Spinal cord (tissue), 10 donors: ENCODE results near the gene CCT2. TPM values are rescaled to one million over a fixed set of nuclear protein-coding genes. Genes with fewer than 3 reads are reported as not detected.

Experiments used
- DNase-seq, 6 donors: peaks; one replicate each; pipeline versions ENCODE4 v3.0.0 to v3.0.0-alpha.2; 2013 to 2015; ENCODE audit warnings: low spot score in 6 of 6, low read depth in 4 of 6
- H3K27ac ChIP-seq: one replicate; pipeline ENCODE4 v1.5.1; 2013; ENCODE audit warnings: low read depth, low read length, control low read depth
- H3K27me3 ChIP-seq: one replicate; pipeline ENCODE4 v1.6.1; 2013; ENCODE audit warnings: low read length; ENCODE audit not compliant: control insufficient read depth, insufficient read depth
- H3K36me3 ChIP-seq: one replicate; pipeline ENCODE4 v1.6.1; 2013; ENCODE audit warnings: low read length; ENCODE audit not compliant: control insufficient read depth, insufficient read depth
- H3K4me1 ChIP-seq: one replicate; pipeline ENCODE4 v1.6.1; 2013; ENCODE audit warnings: low read length; ENCODE audit not compliant: control insufficient read depth, insufficient read depth
- H3K4me3 ChIP-seq: one replicate; pipeline ENCODE4 v1.5.1; 2013; ENCODE audit warnings: low read depth, low read length, control low read depth
- H3K9me3 ChIP-seq: one replicate; pipeline ENCODE4 v1.6.1; 2013; ENCODE audit warnings: low read length; ENCODE audit not compliant: control insufficient read depth, insufficient read depth
- WGBS: methylation state at CpG from one replicate; pipeline ENCODE4 v1.1.5; 2013; ENCODE audit warnings: missing lambda C conversion rate; ENCODE audit not compliant: insufficient coverage; 5-methylcytosine and 5-hydroxymethylcytosine counted together
- polyA plus RNA-seq, 2 donors: library from polyadenylated mRNA; unstranded; fragments of 120-200 nt; gene quantifications; one replicate each; pipeline ENCODE4 v1.2.1, GENCODE V29; 2013; ENCODE audit not compliant: insufficient read length in 2 of 2
- total RNA-seq, 2 donors: library from RNA; depleted of rRNA in 1 of 2; stranded (reverse); fragments of 120-200 nt in 1 of 2; fragments of >200 nt in 1 of 2; gene quantifications; one replicate each; pipeline versions ENCODE4 v1.2.3 to v1.2.4, GENCODE V29; 2013 to 2014
- donor health status: healthy.

CCT2 gene
- total and polyA plus RNA-seq, 4 donors, result 207 to 220 (median 208) TPM

- H3K36me3 ChIP-seq, result peaks cover 2% of the 10 kb centered on the region
- H3K4me1 ChIP-seq, result no peaks in the 10 kb centered on the region
- no peak for DNase-seq
- no CpG with 5 or more reads among the region's 6 CpGs for WGBS
- H3K9me3 ChIP-seq, result no peaks in the 10 kb centered on the region
- no peak overlapping the region for H3K4me3 ChIP-seq
- H3K27ac ChIP-seq, result no peak overlapping the region
- H3K27me3 ChIP-seq, result no peaks in the 10 kb centered on the region
Measured at GRCh38 chr12:69555461-69555860, 29.8 kb upstream of the CCT2 start.

- H3K4me1 ChIP-seq, result no peaks in the 10 kb centered on the region
- H3K27me3 ChIP-seq, result no peaks in the 10 kb centered on the region
- H3K9me3 ChIP-seq, result no peaks in the 10 kb centered on the region
- no peak overlapping the region for H3K27ac ChIP-seq
- H3K4me3 ChIP-seq, result no peak overlapping the region
- H3K36me3 ChIP-seq, result peaks cover 2% of the 10 kb centered on the region
- WGBS, result 74% methylated on average over 5 of the region's 9 CpGs
- DNase-seq, result no peak
Measured at GRCh38 chr12:69556383-69556782, 28.9 kb upstream of the CCT2 start.

GRCh38 chr12:69563166-69563762 lies 22.0 kb upstream of the CCT2 start:
- Histone ChIP-seq H3K4me3 (no peak overlapping the region), H3K27me3 (no peaks in the 10 kb centered on the region), H3K9me3 (no peaks in the 10 kb centered on the region), H3K27ac (no peak overlapping the region), H3K36me3 (peaks cover under 1% of the 10 kb centered on the region), H3K4me1 (no peaks in the 10 kb centered on the region)
- no peak for DNase-seq
- 92% methylated on average over 1 of the region's 2 CpGs for WGBS

- no peaks in the 10 kb centered on the region for H3K4me1 ChIP-seq
- WGBS, result 71% methylated on average over 2 of the region's 3 CpGs
- no peak overlapping the region for H3K27ac ChIP-seq
- no peak overlapping the region for H3K4me3 ChIP-seq
- H3K27me3 ChIP-seq, result no peaks in the 10 kb centered on the region
- no peak for DNase-seq
- peaks cover 7% of the 10 kb centered on the region for H3K36me3 ChIP-seq
- no peaks in the 10 kb centered on the region for H3K9me3 ChIP-seq
Measured at GRCh38 chr12:69566603-69567002, 18.7 kb upstream of the CCT2 start.

- no peak for DNase-seq
- peaks cover 8% of the 10 kb centered on the region for H3K36me3 ChIP-seq
- H3K9me3 ChIP-seq, result no peaks in the 10 kb centered on the region
- no peaks in the 10 kb centered on the region for H3K4me1 ChIP-seq
- H3K27ac ChIP-seq, result no peak overlapping the region
- no peaks in the 10 kb centered on the region for H3K27me3 ChIP-seq
- no peak overlapping the region for H3K4me3 ChIP-seq
- no CpG with 5 or more reads among the region's 4 CpGs for WGBS
Measured at GRCh38 chr12:69569236-69569635, 16.0 kb upstream of the CCT2 start.

GRCh38 chr12:69570000-69570516 lies 15.2 kb upstream of the CCT2 start:
- Histone ChIP-seq H3K4me1 (no peaks in the 10 kb centered on the region), H3K27me3 (no peaks in the 10 kb centered on the region), H3K36me3 (peaks cover 8% of the 10 kb centered on the region), H3K9me3 (no peaks in the 10 kb centered on the region), H3K4me3 (no peak overlapping the region), H3K27ac (no peak overlapping the region)
- no peak for DNase-seq
- 100% methylated on average over 2 of the region's 10 CpGs for WGBS

- H3K9me3 ChIP-seq, result no peaks in the 10 kb centered on the region
- WGBS, result no CpG with 5 or more reads among the region's 6 CpGs
- H3K27ac ChIP-seq, result no peak overlapping the region
- DNase-seq, result peak in 5 of 6 donors; percentile 35 to 90 (median 54)
- H3K4me1 ChIP-seq, result no peaks in the 10 kb centered on the region
- no peaks in the 10 kb centered on the region for H3K27me3 ChIP-seq
- peaks cover 8% of the 10 kb centered on the region for H3K36me3 ChIP-seq
- H3K4me3 ChIP-seq, result no peak overlapping the region
Measured at GRCh38 chr12:69570545-69571399, 14.5 kb upstream of the CCT2 start.

- no peak overlapping the region for H3K27ac ChIP-seq
- no peaks in the 10 kb centered on the region for H3K9me3 ChIP-seq
- no peak overlapping the region for H3K4me3 ChIP-seq
- no peak for DNase-seq
- H3K27me3 ChIP-seq, result no peaks in the 10 kb centered on the region
- WGBS, result no CpG with 5 or more reads among the region's 3 CpGs
- peaks cover 5% of the 10 kb centered on the region for H3K36me3 ChIP-seq
- no peaks in the 10 kb centered on the region for H3K4me1 ChIP-seq
Measured at GRCh38 chr12:69575346-69575745, 9.9 kb upstream of the CCT2 start.

- Histone ChIP-seq H3K4me3 (no peak overlapping the region), H3K27ac (no peak overlapping the region), H3K4me1 (no peaks in the 10 kb centered on the region), H3K27me3 (no peaks in the 10 kb centered on the region), H3K36me3 (no peaks in the 10 kb centered on the region), H3K9me3 (no peaks in the 10 kb centered on the region)
- DNase-seq, result no peak
- no CpG with 5 or more reads among the region's 2 CpGs for WGBS
Measured at GRCh38 chr12:69578283-69578682, 7.0 kb upstream of the CCT2 start.

- Histone ChIP-seq H3K27ac (no peak overlapping the region), H3K27me3 (no peaks in the 10 kb centered on the region), H3K9me3 (no peaks in the 10 kb centered on the region), H3K4me1 (no peaks in the 10 kb centered on the region), H3K4me3 (no peak overlapping the region), H3K36me3 (no peaks in the 10 kb centered on the region)
- WGBS, result no CpG with 5 or more reads among the region's 4 CpGs
- DNase-seq, result no peak
Measured at GRCh38 chr12:69579029-69579428, 6.2 kb upstream of the CCT2 start.
